Activated CD4-positive, CD25-positive, alpha-beta regulatory T cell (primary cell): ENCODE data around the gene YWHAH.
A peak's percentile ranks its signal among the peaks of the same experiment; 100 is the strongest.

Experiments used
- DNase-seq, 4 experiments: peaks; one replicate each; lab custom pipeline; 2025; lab: John Stamatoyannopoulos, UW

Gene YWHAH

GRCh38 chr22:31950226-31950625, 5.9 kb downstream of the YWHAH start:
- DNase-seq, result no peak

GRCh38 chr22:31951194-31952093, 7.1 kb downstream of the YWHAH start:
- no peak for DNase-seq

- DNase-seq, result no peak
These were observed 7.7 kb downstream of the YWHAH start for GRCh38 chr22:31952094-31952401.

- DNase-seq, result no peak
These were observed 8.1 kb downstream of the YWHAH start for GRCh38 chr22:31952472-31952871.

GRCh38 chr22:31953261-31953660, 8.9 kb downstream of the YWHAH start:
- no peak for DNase-seq

- DNase-seq, result no peak
These were observed 10.5 kb downstream of the YWHAH start for GRCh38 chr22:31954535-31955523.

GRCh38 chr22:31956360-31956759, 12.0 kb downstream of the YWHAH start:
- no peak for DNase-seq

- no peak for DNase-seq
These were observed 13.7 kb downstream of the YWHAH start for GRCh38 chr22:31957970-31958594.

- DNase-seq, result peak in 2 of 4 experiments; percentile 9 to 13
These were observed 14.4 kb downstream of the YWHAH start for GRCh38 chr22:31958625-31959239.

- DNase-seq, result no peak
These were observed 16.4 kb downstream of the YWHAH start for GRCh38 chr22:31960767-31961166.

GRCh38 chr22:31962387-31963125, 18.2 kb downstream of the YWHAH start:
- no peak for DNase-seq

- DNase-seq, result no peak
These were observed 23.7 kb downstream of the YWHAH start for GRCh38 chr22:31968022-31968421.

- peak in 3 of 4 experiments; percentile 29 to 36 (median 36) for DNase-seq
These were observed 25.6 kb downstream of the YWHAH start for GRCh38 chr22:31969789-31970489.

GRCh38 chr22:31970490-31971444, 26.4 kb downstream of the YWHAH start:
- DNase-seq, result peak; percentile 71 to 89 (median 74)

GRCh38 chr22:31972180-31972579, 27.8 kb downstream of the YWHAH start:
- DNase-seq, result no peak

GRCh38 chr22:31973739-31974138, 29.4 kb downstream of the YWHAH start:
- DNase-seq, result no peak

GRCh38 chr22:31977141-31977841, 33.0 kb downstream of the YWHAH start:
- DNase-seq, result peak; percentile 51 to 72 (median 66)

- DNase-seq, result no peak
These were observed 33.6 kb downstream of the YWHAH start for GRCh38 chr22:31977939-31978338.

GRCh38 chr22:31980628-31981027, 36.3 kb downstream of the YWHAH start:
- DNase-seq, result no peak
